T47D (cell line): ENCODE results near the gene GLE1.
"Not testable (repeated sequence)": the region's sequence is repeated elsewhere in the genome, so short reads cannot be mapped to it uniquely, and the experiment has no call there.

Experiments
- DNase-seq, 2 experiments: peaks; one replicate each; pipeline versions ENCODE4 v3.0.0 to v3.0.0-alpha.2; 2011 to 2012; ENCODE audit warnings: low read depth in 1 of 2, low spot score in 1 of 2
- JUND ChIP-seq: IDR thresholded peaks from 2 replicates; pipeline ENCODE4 v1.6.1; 2012; ENCODE audit warnings: low read depth
- in situ Hi-C: cut with HindIII; loops from 2 replicates; pipeline ENCODE4 v1.10.0; 2016; ENCODE audit warnings: low sequenced_read_pairs, low pct_unique_long_range_greater_than_20kb

GLE1 gene

DNA sequence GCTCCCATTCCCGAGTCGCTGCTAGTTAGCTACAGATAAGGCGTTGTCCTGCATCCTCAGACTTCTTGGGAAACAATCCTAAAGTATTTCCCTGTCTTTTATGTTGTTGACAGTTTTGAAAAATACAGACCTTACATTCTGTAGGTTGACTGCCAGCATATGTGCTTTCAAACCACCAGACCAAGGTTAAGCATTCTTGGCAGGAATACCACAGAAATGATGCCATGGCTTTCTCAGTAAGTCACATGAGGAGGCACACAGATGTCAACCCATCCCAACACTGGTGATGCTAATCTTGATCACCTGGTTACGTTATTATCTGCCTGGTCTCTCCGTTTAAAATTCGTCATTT is 871 bp downstream of the GLE1 start:
- no peak for DNase-seq
- TF ChIP-seq JUND: no peak
- in situ Hi-C loops: no loop called here

DNA sequence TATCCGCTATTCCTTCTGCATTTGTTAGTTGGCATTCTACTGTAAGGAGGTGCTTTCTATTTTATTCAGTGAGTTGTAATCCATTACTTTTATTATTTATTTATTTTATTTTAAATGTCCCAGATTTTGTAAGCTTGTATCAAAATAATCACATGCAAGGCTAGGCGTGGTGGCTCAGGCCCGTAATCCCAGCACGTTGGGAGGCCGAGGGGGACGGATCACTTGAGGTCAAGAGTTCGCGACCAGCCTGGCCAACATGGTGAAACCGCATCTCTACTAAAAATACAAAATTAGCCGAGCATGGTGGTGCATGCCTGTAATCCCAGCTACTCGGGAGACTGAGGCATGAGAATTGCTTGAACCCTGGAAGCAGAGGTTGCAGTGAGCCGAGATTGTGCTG is 1.4 kb downstream of the GLE1 start:
- in situ Hi-C loops, DNase-seq: not testable (repeated sequence)

DNA sequence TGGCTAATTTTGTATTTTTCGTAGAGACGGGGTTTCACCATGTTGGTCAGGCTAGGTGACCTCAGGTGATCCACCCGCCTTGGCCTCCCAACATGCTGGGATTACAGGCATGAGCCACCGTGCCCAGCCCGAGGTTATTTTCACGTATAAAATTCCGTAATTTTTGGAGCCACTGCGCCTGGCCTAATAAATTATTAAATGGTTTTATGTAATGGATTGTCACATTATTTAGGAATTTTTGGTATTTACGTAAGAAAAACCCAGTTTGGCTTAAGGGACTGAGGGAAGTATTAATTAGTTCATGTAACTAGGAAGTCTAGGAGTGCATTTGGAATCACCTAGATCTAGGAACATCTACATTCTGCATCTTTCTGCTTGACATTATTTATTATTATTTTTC is 8.3 kb downstream of the GLE1 start:
- no peak for DNase-seq
- in situ Hi-C loops: no loop called here
- no peak for TF ChIP-seq JUND

DNA sequence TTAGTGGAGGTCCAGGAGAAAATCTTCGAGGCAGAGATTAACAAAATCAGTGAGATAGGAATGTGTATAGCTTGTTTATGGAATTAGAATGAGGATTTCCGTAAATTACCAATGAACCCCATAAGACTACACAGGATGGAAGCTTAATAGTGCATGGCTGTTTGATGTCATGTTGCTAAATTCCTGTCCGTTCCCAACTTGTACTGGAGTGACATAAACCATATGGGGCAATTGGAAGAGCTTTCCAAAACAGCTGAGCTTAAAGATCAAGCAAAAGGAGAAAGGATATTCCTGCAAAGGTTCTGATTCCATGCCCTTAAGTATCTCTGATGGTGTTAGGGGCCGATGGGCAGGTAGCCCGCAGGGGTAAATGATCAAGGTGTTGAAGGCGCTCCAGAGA is 17.4 kb downstream of the GLE1 start:
- in situ Hi-C loops: no loop called here
- no peak for DNase-seq
- no peak for TF ChIP-seq JUND

DNA sequence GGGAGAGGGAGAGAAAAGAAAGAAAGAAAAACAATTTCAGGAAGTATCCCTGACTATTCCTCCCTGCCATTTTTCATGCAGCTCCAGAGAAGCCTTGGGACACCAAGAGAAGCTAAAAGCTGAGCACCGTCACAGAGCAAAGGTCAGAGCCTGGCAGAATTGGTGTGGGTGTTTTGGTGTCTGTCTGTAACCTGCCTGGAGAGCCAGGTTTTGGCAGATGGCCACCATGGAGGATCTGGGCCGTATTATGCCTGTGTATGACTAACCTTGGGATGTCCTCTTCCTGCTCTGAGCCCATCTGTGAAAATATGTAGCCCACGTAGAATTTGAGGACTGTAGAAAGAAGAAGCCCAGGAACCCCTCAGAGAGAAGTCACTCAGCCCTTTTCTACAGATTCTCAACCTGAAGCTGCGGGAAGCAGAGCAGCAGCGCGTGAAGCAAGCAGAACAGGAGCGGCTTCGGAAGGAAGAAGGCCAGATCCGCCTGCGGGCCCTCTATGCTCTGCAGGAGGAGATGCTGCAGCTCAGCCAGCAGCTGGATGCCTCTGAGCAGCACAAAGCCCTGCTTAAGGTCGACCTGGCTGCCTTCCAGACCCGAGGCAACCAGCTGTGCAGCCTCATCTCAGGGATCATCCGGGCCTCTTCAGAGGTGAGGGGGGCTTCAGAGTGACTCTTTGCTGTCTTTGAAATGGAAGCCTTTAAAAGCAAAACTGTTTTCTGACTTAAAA is 18.8 kb downstream of the GLE1 start:
- in situ Hi-C loops: no loop called here
- no peak for TF ChIP-seq JUND
- DNase-seq: no peak

DNA sequence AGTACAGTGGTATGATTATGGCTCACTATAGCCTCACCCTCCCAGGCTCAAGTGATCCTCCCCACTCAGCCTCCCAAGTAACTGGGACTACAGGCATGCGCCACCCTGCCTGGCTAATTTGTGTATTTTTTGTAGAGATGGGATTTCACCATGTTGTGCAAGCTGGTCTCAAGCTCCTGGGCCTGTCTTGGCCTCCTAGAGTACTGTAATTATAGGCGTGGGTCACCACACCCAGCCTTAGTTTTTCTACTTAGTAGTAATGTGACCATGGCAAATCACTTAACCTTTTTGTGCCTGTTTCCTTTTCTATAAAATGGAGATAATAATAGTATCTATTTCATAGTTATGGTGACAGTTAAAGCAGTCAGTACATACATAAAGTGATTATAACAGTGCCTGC is 22.2 kb downstream of the GLE1 start:
- in situ Hi-C loops: no loop called here
- no peak for TF ChIP-seq JUND
- no peak for DNase-seq

DNA sequence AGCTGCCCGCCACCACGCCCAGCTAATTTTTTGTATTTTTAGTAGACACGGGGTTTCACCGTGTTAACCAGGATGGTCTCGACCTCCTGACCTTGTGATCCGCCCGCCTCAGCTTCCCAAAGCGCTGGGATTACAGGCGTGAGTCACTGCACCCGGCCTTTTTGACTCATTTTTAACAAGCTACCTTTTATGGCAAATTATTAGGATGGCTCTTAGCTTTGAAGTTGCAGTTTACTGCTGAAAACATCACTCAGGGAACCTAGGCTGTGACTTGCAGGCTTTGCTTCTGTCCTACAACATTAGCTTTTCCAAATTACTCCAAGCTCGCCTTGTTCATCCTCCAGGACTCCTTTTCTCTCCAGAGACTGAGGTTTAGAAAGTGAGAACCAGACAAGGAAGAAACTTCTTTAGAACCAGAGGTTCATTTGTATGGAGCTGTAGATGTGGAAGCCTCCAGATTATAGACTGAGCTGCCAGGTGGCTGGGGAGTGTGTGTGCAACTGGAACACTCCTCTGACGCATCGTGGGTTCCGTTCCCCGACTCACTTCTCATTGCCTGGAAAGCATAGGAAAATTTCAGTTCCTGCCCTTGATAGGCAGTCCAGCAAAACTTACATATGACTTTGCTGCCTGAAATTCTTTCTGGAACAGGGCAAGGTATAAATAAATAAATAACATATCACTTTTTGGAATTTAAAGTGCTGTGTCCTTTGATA is 24.1 kb downstream of the GLE1 start:
- no peak for TF ChIP-seq JUND
- in situ Hi-C loops: no loop called here
- DNase-seq: no peak

DNA sequence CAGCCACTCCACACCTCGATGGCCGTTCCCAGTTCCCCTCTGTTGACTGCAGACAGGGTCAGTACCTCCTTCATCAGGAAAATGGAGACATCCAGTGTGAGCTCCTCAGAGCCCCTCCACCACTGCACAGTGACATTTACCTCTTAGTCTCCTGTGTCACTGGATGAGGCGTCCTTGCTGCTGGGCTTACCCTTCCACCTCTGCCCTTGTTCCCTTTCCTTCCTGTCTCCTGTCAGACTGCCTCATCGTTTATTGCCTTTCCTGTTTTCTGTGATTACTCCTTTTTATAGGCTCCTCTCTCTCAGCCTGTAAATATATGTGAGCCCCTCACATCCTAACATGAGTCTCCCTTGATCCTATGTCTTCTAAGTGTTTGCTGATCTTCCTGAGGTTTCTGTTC is 24.7 kb downstream of the GLE1 start:
- DNase-seq: no peak
- no peak for TF ChIP-seq JUND
- in situ Hi-C loops: no loop called here

DNA sequence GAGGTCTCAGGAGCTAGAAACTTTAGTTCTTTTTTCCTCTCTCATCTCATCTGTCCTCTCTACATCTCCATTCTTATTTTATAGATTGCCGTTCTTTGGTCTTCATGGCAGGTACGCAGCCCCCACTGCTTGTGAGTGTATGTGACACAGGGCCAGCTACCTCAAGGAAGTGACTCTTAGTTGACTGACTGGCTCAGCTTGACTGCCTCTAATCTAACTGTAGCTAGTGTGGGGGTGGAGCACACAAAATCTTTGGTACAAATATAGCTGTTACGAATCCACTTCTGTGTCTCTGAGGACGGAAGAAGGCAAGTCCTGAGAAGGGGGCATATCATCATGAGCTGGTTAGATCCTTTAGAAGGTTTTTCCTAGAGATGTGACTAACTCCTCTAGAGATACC is 28.1 kb downstream of the GLE1 start:
- no peak for DNase-seq
- in situ Hi-C loops: no loop called here
- TF ChIP-seq JUND: no peak

DNA sequence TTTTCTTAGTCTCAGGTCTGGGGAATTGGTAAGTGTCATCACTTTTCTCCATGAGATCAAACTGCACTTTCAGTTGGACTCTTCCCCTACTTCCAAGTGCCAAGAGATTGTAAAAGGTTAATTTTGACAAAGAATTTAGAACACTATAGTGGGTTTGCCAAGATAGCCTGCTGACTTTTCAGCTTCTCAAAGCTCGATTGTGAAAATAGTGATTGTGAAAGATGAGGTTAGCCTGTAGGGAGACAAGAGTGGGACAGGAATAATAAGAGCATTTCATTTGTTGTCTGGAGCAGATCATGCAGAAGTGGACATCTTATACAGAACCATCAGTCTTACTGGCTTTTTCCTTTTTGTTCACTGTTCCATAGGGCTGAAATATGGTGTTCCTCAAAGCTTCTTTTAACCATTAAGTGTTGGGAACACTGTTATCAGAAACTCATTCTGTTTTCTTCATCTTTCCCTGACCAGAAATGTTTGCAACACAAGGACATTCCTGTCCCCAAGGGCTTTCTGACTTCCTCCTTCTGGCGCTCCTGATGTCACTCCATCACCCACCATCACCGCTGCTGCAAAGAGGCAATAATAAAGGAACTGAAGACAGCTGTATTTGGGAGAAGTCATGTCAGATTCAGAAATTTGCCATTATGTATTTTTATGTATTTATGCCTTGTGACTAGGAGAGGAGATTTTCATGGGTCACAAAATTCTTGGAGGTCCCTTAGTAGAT is 36.3 kb downstream of the GLE1 start:
- in situ Hi-C loops: no loop called here
- no peak for TF ChIP-seq JUND
- DNase-seq: no peak

DNA sequence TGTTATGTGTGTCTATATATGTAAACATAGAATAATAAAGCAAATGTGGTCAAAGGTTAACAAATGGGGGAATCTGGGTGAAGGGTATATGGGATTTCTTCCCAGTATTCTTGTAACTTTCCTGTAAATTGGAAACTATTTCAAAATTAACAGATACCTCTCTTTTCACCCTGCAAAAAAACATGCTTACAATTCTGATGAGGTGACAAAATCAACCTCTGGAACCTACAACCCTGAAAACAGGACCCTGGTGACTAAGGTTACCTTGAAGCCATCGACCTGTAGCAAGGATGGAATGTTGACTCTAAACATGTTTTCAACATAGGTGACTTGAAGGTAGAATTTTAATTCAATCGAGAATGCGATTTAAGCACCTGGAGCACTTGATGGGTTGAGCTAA is 42.0 kb downstream of the GLE1 start:
- DNase-seq: no peak
- no peak for TF ChIP-seq JUND
- in situ Hi-C loops: no loop called here

DNA sequence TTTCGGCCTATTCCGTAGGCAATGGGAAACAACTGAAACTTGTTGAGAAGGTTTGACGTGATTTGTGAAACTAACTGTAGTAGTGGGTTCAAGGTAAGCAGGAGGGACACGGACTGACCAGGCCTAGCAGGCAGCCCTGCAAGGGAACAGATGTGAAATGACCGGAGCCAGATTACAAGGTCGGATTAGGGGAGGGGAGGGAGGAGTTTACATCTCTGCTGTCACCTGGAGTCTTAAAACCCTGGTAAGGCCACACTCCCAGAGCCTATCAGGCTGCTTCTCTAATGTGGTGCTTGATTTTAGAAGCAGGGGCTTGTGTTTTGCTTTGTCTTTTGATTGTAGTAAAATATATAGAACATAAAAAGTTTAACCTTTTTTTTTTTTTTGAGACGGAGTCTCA is 44.4 kb downstream of the GLE1 start:
- TF ChIP-seq JUND: no peak
- in situ Hi-C loops: no loop called here
- DNase-seq: no peak

DNA sequence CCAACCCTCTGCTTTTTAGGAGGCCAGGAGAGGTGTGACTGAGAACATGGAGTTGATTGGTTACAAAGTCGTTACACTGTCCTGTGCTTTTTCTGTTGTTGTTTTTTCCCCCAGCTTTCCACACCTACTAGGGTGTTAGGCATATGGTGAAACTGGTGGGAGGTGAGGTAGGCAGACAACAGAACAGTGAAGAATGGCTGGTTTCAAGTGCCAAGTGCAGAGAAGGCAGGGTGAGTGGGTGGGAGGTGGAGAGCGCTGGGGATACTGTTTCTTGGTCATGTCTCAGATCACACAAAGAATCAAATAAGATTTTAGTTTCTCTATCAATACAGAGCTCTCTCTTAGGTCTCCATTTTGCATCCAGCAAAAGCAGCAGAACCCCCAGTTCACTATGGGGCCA is 45.7 kb downstream of the GLE1 start:
- no peak for DNase-seq
- TF ChIP-seq JUND: no peak
- in situ Hi-C loops: no loop called here
